Peyer's patch (tissue), 4 donors: ENCODE data around the gene MME.
A peak's percentile ranks its signal among the peaks of the same experiment; 100 is the strongest.

Experiments
- POLR2A ChIP-seq, 2 donors: fragments of 450-650 bp; IDR thresholded peaks; one replicate each; pipeline ENCODE4 v1.5.1; 2017; ENCODE audit warnings: antibody characterized with exemption in 2 of 2, mild to moderate bottlenecking in 2 of 2, moderate library complexity in 2 of 2
- TF ChIP-seq, protein P1 (sequence below), 6 experiments: fragments of 450-650 bp in 4 of 6; fragments of 200-600 bp in 2 of 6; sonication (generic) in 1 of 6; IDR thresholded peaks; one replicate each; pipeline ENCODE4 v1.5.1; 2017 to 2019; ENCODE audit warnings: antibody characterized with exemption in 6 of 6, mild to moderate bottlenecking in 3 of 6, moderate library complexity in 1 of 6

DNA sequence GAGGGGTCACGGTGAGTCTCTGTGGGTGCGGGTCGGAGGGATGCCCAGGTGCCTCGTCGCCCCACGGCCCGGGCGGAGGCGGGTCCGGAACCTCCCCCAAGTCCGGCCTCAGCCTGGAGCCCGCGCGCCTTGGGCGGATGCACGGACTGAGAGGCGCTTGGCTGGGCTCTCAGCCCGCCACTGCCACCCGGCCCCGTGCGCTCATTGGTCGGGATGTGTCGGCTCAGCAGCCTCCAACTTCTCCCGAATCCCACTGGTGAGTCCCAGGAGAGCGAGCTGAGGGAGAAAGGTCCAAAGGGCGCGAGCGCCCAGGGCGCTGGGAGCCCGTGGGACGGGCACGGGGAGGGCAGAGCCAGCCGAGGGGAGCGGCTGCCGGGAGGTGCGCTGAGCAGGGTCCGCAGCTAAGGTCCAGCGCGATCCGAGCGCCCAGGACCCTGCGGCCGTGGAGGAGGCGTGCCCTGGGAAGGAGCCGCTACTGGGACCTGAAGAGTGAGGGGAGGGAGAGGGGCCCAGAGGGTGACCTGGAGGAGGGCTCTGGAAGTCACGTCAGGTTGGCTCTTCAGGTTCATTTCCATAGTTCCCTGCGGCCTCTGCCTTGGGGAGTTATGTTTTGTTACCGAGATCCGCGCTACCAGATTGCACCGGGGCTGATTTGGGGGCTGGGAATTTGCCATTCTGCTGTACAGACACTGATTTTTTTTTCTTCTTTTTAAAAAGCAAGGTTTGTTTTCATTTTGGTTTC lies at the start of gene MME:
- TF ChIP-seq, protein P1, sequence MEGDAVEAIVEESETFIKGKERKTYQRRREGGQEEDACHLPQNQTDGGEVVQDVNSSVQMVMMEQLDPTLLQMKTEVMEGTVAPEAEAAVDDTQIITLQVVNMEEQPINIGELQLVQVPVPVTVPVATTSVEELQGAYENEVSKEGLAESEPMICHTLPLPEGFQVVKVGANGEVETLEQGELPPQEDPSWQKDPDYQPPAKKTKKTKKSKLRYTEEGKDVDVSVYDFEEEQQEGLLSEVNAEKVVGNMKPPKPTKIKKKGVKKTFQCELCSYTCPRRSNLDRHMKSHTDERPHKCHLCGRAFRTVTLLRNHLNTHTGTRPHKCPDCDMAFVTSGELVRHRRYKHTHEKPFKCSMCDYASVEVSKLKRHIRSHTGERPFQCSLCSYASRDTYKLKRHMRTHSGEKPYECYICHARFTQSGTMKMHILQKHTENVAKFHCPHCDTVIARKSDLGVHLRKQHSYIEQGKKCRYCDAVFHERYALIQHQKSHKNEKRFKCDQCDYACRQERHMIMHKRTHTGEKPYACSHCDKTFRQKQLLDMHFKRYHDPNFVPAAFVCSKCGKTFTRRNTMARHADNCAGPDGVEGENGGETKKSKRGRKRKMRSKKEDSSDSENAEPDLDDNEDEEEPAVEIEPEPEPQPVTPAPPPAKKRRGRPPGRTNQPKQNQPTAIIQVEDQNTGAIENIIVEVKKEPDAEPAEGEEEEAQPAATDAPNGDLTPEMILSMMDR (IDR thresholded peaks at IDR 0.05), result no peak
- TF ChIP-seq POLR2A (IDR thresholded peaks at IDR 0.05), result peak; percentile 89 to 92
